ENCODE results near the gene PTEN.

PTEN gene

DNA sequence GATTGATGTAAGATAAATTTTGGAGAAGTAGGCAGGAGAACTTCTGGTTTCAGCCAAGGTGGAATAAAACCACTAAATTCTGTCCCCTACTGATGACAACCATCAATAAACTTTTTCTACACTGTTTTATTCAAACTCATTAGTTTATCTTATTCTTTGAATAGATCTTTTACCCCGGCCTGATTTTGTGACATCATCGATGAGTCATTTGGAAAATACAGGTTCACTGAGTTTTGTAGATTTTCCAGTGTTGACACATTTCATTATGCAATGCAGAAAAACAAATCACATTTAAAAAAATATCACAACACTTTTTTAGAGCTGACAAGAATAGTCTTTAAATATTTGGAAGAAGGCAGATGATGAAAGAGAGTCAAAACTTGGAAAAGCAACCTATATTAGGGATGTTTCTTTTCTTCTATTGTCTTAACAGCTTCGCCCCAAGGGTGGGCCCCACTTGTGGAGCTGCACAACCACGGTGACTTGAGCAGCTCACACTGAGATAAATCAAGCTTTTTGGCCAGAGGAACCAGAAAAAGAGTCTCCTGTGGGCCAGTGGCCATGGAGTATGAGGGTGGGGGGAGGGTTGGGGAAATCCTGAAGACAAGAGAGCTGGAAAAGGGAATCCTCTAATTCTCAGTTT lies 112.8 kb downstream of the PTEN start:
- Histone ChIP-seq H3K4me3 (ENCODE audit: low read depth, low read length) (no peak overlapping the region), H3K9me3 (ENCODE audit: control insufficient read depth, insufficient read depth, low read depth, low read length) (no peaks in the 10 kb centered on the region; the same call in 1 of the 2 replicates), H3K4me1 (ENCODE audit: control insufficient read depth, insufficient read depth, low read length) (peaks cover 51% of the 10 kb centered on the region), H3K9ac (ENCODE audit: low read length) (no peak overlapping the region), H3K27ac (ENCODE audit: low read depth, low read length) (no peak overlapping the region), H3K36me3 (ENCODE audit: control insufficient read depth, insufficient read depth, low read length) (no peaks in the 10 kb centered on the region), H3K27me3 (ENCODE audit: control insufficient read depth, insufficient read depth, low read length) (no peaks in the 10 kb centered on the region)

DNA sequence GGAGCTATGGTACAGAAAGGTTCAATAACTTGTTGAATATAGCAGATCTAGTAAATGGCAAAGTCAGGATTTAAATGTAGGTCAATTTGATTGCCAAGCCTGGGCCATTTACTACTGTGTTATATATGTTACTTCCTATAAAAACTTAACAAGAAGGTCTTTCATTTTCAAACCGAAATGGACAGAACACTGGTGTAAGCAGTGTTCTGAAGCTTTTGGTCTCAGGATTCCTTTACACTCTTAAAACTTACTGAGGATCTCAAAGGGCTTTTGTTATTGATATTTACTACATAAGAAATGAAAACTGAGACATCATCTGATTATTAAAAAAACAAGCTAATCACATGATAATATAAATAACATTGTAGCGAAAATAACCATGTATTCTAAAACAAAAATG lies 114.7 kb downstream of the PTEN start:
- Histone ChIP-seq H3K27ac (ENCODE audit: low read depth, low read length) (no peak overlapping the region), H3K4me1 (ENCODE audit: control insufficient read depth, insufficient read depth, low read length) (peaks cover 34% of the 10 kb centered on the region), H3K9me3 (ENCODE audit: control insufficient read depth, insufficient read depth, low read depth, low read length) (no peaks in the 10 kb centered on the region), H3K9ac (ENCODE audit: low read length) (no peak overlapping the region), H3K36me3 (ENCODE audit: control insufficient read depth, insufficient read depth, low read length) (no peaks in the 10 kb centered on the region), H3K4me3 (ENCODE audit: low read depth, low read length) (no peak overlapping the region), H3K27me3 (ENCODE audit: control insufficient read depth, insufficient read depth, low read length) (no peaks in the 10 kb centered on the region)

DNA sequence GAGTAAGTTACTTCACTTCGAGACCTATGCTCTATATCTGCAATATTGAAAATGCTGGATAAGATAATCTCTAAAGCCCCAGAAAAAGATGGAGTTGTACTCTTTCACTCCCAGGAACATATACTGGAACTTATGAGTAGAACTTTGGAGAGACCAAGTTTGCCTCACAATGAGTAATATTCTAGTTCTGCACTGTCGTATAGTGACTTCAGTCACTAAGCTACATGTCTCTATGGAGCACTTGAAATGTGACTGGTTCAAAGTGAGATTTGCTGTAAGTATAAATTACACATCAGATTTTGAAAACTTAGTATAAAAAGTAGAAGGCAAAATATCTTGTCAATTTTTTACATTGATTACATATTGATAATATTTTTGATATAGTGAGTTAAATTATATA lies 116.4 kb downstream of the PTEN start:
- no peaks in the 10 kb centered on the region for H3K27me3 ChIP-seq (ENCODE audit: control insufficient read depth, insufficient read depth, low read length)
- no peaks in the 10 kb centered on the region for H3K9me3 ChIP-seq (ENCODE audit: control insufficient read depth, insufficient read depth, low read depth, low read length)
- H3K4me3 ChIP-seq (ENCODE audit: low read depth, low read length), result no peak overlapping the region
- H3K36me3 ChIP-seq (ENCODE audit: control insufficient read depth, insufficient read depth, low read length), result no peaks in the 10 kb centered on the region
- no peak overlapping the region for H3K27ac ChIP-seq (ENCODE audit: low read depth, low read length)
- no peak overlapping the region for H3K9ac ChIP-seq (ENCODE audit: low read length)
- peaks cover 19% of the 10 kb centered on the region for H3K4me1 ChIP-seq (ENCODE audit: control insufficient read depth, insufficient read depth, low read length)

DNA sequence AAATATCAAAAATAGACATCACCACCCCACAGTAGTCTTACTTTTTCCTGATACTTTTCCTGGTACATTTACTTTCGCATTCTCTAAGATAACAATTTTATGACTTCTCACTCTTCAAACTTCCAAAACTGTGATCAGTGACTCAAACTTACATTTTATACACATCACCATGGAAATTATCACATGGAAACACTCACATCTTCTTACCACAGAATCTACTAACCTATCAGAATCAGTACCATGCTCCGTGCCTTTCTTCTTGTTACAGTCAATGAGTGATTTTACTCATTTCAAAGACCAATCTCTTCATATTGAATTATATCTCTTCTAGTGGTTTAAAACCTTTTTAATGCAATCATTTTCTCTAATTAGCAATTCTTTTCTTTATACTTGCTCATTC lies 120.3 kb downstream of the PTEN start:
- Histone ChIP-seq H3K9ac (ENCODE audit: low read length) (no peak overlapping the region), H3K4me3 (ENCODE audit: low read depth, low read length) (no peak overlapping the region), H3K4me1 (ENCODE audit: control insufficient read depth, insufficient read depth, low read length) (no peaks in the 10 kb centered on the region), H3K27ac (ENCODE audit: low read depth, low read length) (no peak overlapping the region), H3K9me3 (ENCODE audit: control insufficient read depth, insufficient read depth, low read depth, low read length) (no peaks in the 10 kb centered on the region), H3K36me3 (ENCODE audit: control insufficient read depth, insufficient read depth, low read length) (no peaks in the 10 kb centered on the region), H3K27me3 (ENCODE audit: control insufficient read depth, insufficient read depth, low read length) (no peaks in the 10 kb centered on the region)

DNA sequence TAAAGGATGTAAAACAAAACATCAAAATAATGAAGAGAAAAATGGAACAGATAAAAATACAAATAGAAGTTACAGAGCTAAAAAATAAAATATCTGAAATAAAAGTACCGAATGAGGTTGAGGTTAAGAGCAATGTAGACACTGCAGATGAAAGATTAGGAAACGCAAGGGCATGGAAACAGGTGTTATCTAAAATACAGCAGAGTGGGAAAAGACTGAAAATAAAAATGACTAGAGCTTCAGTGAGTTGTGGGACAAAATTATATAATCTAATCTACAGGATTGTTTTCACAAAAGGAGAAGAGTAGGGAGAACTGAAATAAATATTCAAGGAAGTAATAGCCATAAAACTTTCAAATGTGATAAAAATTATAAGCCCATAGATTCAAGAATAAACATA lies 123.8 kb downstream of the PTEN start:
- no peak overlapping the region for H3K4me3 ChIP-seq (ENCODE audit: low read depth, low read length)
- H3K27me3 ChIP-seq (ENCODE audit: control insufficient read depth, insufficient read depth, low read length), result no peaks in the 10 kb centered on the region
- H3K9ac ChIP-seq (ENCODE audit: low read length), result no peak overlapping the region
- no peaks in the 10 kb centered on the region for H3K9me3 ChIP-seq (ENCODE audit: control insufficient read depth, insufficient read depth, low read depth, low read length)
- no peak overlapping the region for H3K27ac ChIP-seq (ENCODE audit: low read depth, low read length)
- H3K4me1 ChIP-seq (ENCODE audit: control insufficient read depth, insufficient read depth, low read length), result no peaks in the 10 kb centered on the region
- H3K36me3 ChIP-seq (ENCODE audit: control insufficient read depth, insufficient read depth, low read length), result no peaks in the 10 kb centered on the region

GRCh38 chr10:87991946-87992345 lies 128.5 kb downstream of the PTEN start:
- Histone ChIP-seq H3K9me3 (ENCODE audit: control insufficient read depth, insufficient read depth, low read depth, low read length) (no peaks in the 10 kb centered on the region), H3K9ac (ENCODE audit: low read length) (no peak overlapping the region), H3K36me3 (ENCODE audit: control insufficient read depth, insufficient read depth, low read length) (no peaks in the 10 kb centered on the region), H3K4me1 (ENCODE audit: control insufficient read depth, insufficient read depth, low read length) (no peaks in the 10 kb centered on the region), H3K27ac (ENCODE audit: low read depth, low read length) (no peak overlapping the region), H3K27me3 (ENCODE audit: control insufficient read depth, insufficient read depth, low read length) (no peaks in the 10 kb centered on the region), H3K4me3 (ENCODE audit: low read depth, low read length) (no peak overlapping the region)

GRCh38 chr10:88004451-88004850 lies 141.0 kb downstream of the PTEN start:
- H3K27ac ChIP-seq (ENCODE audit: low read depth, low read length), result no peak overlapping the region
- no peak overlapping the region for H3K9ac ChIP-seq (ENCODE audit: low read length)
- H3K4me1 ChIP-seq (ENCODE audit: control insufficient read depth, insufficient read depth, low read length), result no peaks in the 10 kb centered on the region; the same call in 1 of the 2 replicates
- no peaks in the 10 kb centered on the region for H3K9me3 ChIP-seq (ENCODE audit: control insufficient read depth, insufficient read depth, low read depth, low read length)
- no peaks in the 10 kb centered on the region for H3K36me3 ChIP-seq (ENCODE audit: control insufficient read depth, insufficient read depth, low read length)
- H3K27me3 ChIP-seq (ENCODE audit: control insufficient read depth, insufficient read depth, low read length), result no peaks in the 10 kb centered on the region
- no peak overlapping the region for H3K4me3 ChIP-seq (ENCODE audit: low read depth, low read length)

GRCh38 chr10:88006261-88006660 lies 142.8 kb downstream of the PTEN start:
- H3K36me3 ChIP-seq (ENCODE audit: control insufficient read depth, insufficient read depth, low read length), result no peaks in the 10 kb centered on the region
- no peak overlapping the region for H3K27ac ChIP-seq (ENCODE audit: low read depth, low read length)
- H3K9me3 ChIP-seq (ENCODE audit: control insufficient read depth, insufficient read depth, low read depth, low read length), result peaks cover 5% of the 10 kb centered on the region; the same call in 1 of the 2 replicates
- H3K4me3 ChIP-seq (ENCODE audit: low read depth, low read length), result no peak overlapping the region
- H3K27me3 ChIP-seq (ENCODE audit: control insufficient read depth, insufficient read depth, low read length), result no peaks in the 10 kb centered on the region
- H3K9ac ChIP-seq (ENCODE audit: low read length), result no peak overlapping the region
- no peaks in the 10 kb centered on the region; the same call in 1 of the 2 replicates for H3K4me1 ChIP-seq (ENCODE audit: control insufficient read depth, insufficient read depth, low read length)

DNA sequence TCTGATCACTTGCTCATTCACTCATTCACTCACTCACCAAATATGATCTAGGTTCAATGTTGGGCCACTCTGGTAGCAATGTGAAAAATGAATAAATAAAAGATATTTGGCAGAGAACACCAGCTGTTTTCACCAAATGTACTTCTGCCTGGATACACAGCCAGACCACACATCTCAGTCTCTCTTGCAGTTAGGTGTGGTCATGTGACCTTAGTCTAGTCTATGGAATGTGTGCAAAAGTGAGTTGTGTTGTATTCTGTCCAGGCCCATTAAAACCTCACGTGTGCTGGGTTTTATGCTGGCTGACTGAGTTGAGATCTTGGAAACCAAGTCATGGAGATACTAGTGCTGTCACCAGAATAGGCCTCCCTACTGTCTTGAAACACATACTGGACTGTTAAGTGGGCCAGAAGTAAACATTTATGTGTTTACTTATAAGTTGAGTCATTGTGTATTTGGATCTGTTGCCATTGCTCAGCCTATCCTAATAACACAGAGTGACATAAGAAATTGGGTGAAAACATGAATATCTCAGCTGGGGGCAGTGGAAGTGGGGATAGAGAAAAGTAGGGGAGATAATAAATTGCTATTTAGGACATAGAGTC lies 145.5 kb downstream of the PTEN start:
- Histone ChIP-seq H3K27ac (ENCODE audit: low read depth, low read length) (no peak overlapping the region), H3K27me3 (ENCODE audit: control insufficient read depth, insufficient read depth, low read length) (no peaks in the 10 kb centered on the region)

DNA sequence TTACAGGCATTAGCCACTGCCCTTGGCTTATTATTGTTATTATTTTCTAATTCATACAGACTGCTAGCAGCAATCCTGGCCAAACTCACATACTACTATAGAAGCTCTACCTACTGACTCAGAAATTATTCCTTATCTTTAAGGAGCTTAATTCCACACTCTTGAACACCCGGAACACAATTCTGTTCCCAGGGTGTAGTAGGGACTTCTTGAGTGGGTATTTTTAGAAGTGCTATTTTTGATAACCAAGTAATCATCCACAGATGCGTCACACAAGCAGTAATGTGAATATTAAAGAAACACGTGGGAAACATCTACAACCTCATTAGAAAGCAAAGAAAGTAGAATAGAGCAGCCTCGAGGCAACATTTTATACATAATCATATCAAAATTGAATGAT lies 149.2 kb downstream of the PTEN start:
- no peaks in the 10 kb centered on the region for H3K27me3 ChIP-seq (ENCODE audit: control insufficient read depth, insufficient read depth, low read length)
- H3K27ac ChIP-seq (ENCODE audit: low read depth, low read length), result no peak overlapping the region
- no peak overlapping the region for H3K9ac ChIP-seq (ENCODE audit: low read length)
- no peaks in the 10 kb centered on the region for H3K4me1 ChIP-seq (ENCODE audit: control insufficient read depth, insufficient read depth, low read length)
- no peaks in the 10 kb centered on the region for H3K36me3 ChIP-seq (ENCODE audit: control insufficient read depth, insufficient read depth, low read length)
- peaks cover 6% of the 10 kb centered on the region; the same call in 1 of the 2 replicates for H3K9me3 ChIP-seq (ENCODE audit: control insufficient read depth, insufficient read depth, low read depth, low read length)
- no peak overlapping the region for H3K4me3 ChIP-seq (ENCODE audit: low read depth, low read length)

More for the DNA sequence above, 145.5 kb downstream of the PTEN start:
- no peak overlapping the region for H3K4me3 ChIP-seq (ENCODE audit: low read depth, low read length)
- no peaks in the 10 kb centered on the region; the same call in 1 of the 2 replicates for H3K4me1 ChIP-seq (ENCODE audit: control insufficient read depth, insufficient read depth, low read length)
- no peaks in the 10 kb centered on the region for H3K36me3 ChIP-seq (ENCODE audit: control insufficient read depth, insufficient read depth, low read length)
- H3K9me3 ChIP-seq (ENCODE audit: control insufficient read depth, insufficient read depth, low read depth, low read length), result peaks cover 6% of the 10 kb centered on the region; the same call in 1 of the 2 replicates
- H3K9ac ChIP-seq (ENCODE audit: low read length), result no peak overlapping the region

DNA sequence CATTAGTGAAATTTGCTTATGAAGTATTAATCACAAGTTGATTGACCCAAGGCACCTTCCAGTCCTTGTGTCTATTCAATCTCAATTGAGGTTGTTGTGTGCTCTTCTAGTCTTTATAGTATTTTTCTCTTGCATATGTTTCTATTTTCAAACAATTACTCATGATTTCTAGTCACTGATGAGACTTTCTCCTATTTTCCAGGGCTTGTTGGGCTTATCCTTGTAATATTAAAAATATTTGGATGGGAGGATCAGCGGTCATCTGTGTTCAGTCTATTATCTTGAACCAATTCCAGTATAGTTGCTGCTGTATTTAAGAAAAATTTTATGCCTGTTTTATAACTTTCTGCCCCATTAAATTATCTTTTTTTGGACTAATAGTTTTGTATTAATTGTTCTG lies 154.4 kb downstream of the PTEN start:
- H3K4me1 ChIP-seq (ENCODE audit: control insufficient read depth, insufficient read depth, low read length), result 0 out of 2 replicates have a peak, but pooled peaks cover 3% of the 10 kb centered on the region
- H3K9ac ChIP-seq (ENCODE audit: low read length), result no peak overlapping the region
- H3K27ac ChIP-seq (ENCODE audit: low read depth, low read length), result no peak overlapping the region
- no peaks in the 10 kb centered on the region for H3K27me3 ChIP-seq (ENCODE audit: control insufficient read depth, insufficient read depth, low read length)
- H3K36me3 ChIP-seq (ENCODE audit: control insufficient read depth, insufficient read depth, low read length), result no peaks in the 10 kb centered on the region
- no peak overlapping the region for H3K4me3 ChIP-seq (ENCODE audit: low read depth, low read length)
- no peaks in the 10 kb centered on the region for H3K9me3 ChIP-seq (ENCODE audit: control insufficient read depth, insufficient read depth, low read depth, low read length)
